SK-N-SH (cell line): ENCODE results near the gene MYO18B. TPM values are rescaled to one million over a fixed set of nuclear protein-coding genes. Genes with fewer than 3 reads are reported as not detected.

ENCODE experiments used
- polyA plus RNA-seq, 3 experiments: library from polyadenylated mRNA; depleted of rRNA; stranded (reverse); fragments of >200 nt; gene quantifications; 2 replicates each; pipeline ENCODE4 v1.2.3, GENCODE V29; 2012
- small RNA-seq, 7 experiments: library from RNA; depleted of rRNA; stranded (forward); fragments of <200 nt; gene quantifications; one replicate each; pipeline ENCODE3, GENCODE V24; 2012

Gene MYO18B
- polyA plus RNA-seq, 1 of the 3 experiments (the other 2 are of a cell fraction), result 0.05 TPM

Small RNAs within 50 kb of the gene (small RNA-seq; reads per million reads assigned to genes)
- gene RN7SKP169 (0 reads per million in 7 experiments), gene RNA5SP494 (0 reads per million in 7 experiments), gene Z98949.2 (0 reads per million in 7 experiments)

Other genes with a start within 250 kb of the MYO18B start
- 1.3 and 1.9 TPM in 2 replicates for gene GRK3, start 177.5 kb upstream of the MYO18B start, polyA plus RNA-seq (2012; rRNA removed)